Activated CD4-positive, alpha-beta T cell treated with anti-CD3 and anti-CD28 coated beads for 36 hours (primary cell): ENCODE data around the gene MREG. TPM values are rescaled to one million over a fixed set of nuclear protein-coding genes. Genes with fewer than 3 reads are reported as not detected.

ENCODE experiments used
- total RNA-seq, 2 experiments: library from RNA; stranded (reverse); gene quantifications; one replicate each; pipeline ENCODE4 v1.2.3, GENCODE V29; 2021

The MREG gene
- total RNA-seq, 2 experiments from 2014 or later, result 9.1 to 9.8 TPM

Other genes starting within 250 kb of the MREG start
- gene PECR, start 68.3 kb upstream of the MREG start, total RNA-seq, result 10 to 100 TPM; 17.0 to 20.8 TPM
- gene TMEM169, start 68.4 kb upstream of the MREG start, total RNA-seq, result 1 to 10 TPM; 1.6 to 1.8 TPM
- gene XRCC5, start 95.8 kb upstream of the MREG start, total RNA-seq, result 100 to 1,000 TPM; 395 to 536 TPM